Activated naive CD4-positive, alpha-beta T cell (primary cell): ENCODE results near the gene C1QTNF12.
"Not testable (repeated sequence)": the region's sequence is repeated elsewhere in the genome, so short reads cannot be mapped to it uniquely, and the experiment has no call there.

Experiments used
- DNase-seq, 4 experiments: peaks; one replicate each; lab custom pipeline; 2025; lab: John Stamatoyannopoulos, UW

The C1QTNF12 gene

DNA sequence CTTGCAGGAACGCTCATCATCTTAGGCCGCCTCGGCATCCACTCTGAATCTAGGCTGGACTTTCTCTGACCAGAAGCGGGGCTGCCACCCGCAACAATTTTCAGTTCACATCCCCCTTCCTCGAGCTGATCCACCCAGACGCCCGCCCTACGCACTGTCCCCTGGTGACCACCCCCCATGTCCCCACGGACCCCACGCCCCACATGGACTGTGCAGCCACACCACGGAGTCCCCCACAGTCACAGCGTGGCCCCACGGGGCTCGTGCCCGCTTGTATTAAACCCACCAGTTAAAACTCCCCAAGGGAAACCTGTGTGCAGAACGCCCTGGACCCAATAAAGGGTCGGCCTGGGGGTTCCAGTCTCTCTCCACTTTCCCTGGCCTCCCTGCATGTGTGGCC, 13.0 kb upstream of the C1QTNF12 start:
- no peak for DNase-seq

DNA sequence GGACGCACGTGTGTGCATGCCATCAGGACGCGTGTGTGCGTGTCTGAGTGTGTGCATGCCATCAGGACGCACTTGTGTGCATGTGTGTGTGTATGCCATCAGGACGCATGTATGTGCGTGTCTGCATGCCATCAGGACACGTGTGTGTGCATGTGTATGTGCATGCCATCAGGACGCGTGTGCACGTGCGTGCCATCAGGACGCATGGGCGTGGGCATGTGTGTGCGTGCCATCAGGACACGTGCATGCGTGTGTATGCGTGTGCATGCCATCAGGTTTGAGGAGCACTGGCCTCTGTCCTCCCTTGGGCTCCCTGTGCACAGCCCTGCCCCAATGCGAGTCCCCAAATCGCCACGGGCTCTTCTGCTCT, 12.6 kb upstream of the C1QTNF12 start:
- no peak for DNase-seq

DNA sequence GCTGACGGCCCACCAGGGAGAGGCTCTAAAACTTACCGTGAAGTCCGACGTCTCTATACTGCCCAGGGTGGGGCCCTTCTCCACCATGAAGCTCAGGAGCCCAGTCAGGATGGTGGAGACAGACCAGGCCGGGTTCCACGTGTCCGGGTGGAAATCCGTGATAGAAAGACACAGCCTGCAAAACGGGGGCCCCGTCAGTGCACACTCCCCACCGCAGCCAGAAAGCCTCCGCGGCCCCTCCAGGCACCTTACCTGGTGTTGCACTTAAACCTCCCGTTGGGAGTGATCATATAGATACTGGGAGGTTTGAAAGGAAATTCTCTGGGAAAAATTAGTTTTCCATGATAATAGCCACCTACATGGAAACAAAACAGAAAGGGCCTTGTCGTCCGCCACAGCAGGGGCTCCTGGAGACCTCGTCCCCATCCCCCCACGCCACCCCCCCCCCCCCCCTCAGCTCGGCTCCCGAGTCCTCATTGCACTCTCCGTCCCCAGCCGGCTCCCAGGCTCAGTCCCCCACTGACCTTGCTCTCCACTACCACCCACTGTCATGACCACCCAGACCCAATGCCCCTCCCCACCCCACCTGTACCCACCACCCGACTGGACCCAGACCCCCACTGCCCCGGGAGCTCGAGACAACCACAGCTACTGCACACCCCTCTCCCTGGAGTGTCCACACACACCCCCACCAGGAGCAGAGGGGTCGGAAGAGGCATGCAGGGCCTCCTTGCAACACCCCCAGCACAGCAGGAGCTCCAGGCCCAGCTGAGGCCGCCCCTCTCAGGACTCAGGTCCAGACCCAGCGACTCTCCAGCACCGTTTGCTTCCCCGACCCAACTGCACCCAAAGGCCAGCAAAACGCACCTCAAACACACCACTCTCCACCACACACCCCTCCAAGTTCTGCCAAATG, 10.7 kb upstream of the C1QTNF12 start:
- no peak for DNase-seq

DNA sequence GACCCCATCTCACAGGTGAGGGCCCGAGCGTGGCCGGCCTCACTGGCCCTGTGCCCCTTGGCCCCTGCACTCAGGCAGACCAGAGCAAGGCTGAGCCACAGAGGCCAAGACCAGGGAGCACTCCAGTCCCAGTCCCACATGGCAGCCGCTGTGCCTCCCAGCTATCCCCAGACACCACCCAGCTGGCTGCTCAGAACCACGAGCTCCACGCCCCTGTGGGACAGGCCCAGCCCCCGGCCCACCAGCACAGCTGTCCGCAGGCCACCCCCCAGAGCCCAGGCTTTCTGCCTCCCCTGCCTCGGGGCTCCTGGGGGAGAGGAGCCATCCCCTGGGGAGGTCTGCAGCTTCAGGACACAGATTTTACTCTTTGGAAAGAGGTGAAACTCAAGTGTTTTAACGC, 9.1 kb upstream of the C1QTNF12 start:
- no peak for DNase-seq

DNA sequence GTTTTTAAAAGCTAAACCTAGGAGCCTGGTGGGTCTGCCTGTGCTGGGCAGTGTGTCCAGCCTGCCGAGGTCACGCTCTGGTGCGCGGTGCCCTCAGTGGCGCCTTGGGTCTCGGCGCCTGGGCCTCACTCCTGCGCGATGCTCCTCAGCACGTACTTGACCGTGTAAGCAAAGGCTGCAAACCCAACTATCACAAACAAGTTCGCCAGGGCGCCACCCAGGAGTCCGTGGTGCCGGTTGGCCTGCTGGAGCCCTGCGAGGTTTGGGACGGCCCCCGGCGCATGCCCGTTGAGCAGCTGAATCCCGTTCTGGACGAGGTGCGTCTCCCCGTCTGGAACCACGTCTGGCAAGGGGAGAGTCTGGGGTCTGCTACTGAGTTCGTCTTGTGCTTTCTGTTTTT, 8.6 kb upstream of the C1QTNF12 start:
- no peak for DNase-seq

DNA sequence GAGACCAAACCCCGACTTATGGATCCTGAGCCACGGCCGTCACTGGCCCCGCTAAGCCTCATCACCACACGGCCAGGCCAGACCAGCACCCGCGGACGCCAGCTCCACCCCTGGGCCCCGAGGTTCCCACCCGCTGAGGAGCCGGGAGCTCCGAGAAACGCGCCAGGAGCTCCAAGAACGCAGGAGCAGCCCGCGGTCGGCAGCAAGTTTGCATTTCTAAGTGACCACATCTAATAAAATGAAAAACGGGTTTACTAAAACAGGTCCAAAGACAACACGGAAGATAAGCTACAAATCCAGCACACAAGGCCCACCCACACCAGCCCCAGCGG, 8.1 kb upstream of the C1QTNF12 start:
- DNase-seq: no peak

DNA sequence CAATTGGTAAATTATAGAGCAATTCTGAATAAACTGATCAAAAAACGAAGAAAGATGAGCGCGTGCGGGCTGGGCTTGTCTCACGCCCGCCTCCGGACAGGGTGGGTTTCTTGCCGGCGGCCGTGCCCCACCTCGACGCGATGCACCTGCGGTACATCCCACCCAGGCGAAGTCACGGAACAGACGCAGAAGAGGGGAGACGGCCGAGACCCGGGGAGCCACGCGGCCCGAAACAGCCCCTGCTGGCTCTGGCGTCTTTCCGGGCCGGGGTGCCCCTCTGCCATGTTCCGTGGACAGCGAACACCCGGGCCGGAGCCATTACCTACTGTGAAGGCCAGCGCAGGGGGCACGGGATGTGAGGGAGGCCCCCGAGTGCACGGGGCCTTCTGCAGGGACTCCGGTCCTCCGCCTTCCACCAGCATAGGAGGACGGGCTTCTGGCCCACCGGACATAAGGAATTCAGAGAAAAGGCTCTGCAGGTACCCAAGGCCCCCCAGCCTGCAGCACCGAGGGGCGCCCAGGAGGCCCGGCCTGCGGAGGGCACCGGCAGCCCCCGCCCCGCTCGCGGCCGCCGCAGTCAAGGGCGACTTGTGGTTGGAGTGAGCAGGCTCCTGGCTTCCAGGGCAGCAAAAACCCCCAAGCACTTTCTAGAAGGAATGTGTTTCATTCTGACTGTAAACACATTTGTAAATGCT, 7.6 kb upstream of the C1QTNF12 start:
- no peak for DNase-seq

DNA sequence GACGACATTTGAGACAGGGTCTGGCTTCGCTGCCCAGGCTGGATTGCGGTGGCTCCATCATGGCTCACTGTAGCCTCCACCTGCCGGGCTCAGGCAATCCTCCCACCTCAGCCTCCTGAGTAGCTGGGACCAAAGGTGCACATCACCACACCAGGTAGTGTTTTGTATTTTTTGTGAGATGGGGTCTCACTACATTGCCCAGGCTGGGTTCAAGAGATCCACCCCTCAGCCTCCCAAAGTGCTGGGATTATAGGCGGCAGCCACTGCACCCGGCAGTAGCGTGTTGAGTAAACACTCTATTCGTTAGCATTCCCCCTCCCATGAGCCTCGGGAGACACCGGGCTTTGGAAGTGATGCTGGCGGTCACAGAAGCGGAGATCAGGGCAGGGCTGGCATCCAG, 6.8 kb upstream of the C1QTNF12 start:
- DNase-seq: no peak

DNA sequence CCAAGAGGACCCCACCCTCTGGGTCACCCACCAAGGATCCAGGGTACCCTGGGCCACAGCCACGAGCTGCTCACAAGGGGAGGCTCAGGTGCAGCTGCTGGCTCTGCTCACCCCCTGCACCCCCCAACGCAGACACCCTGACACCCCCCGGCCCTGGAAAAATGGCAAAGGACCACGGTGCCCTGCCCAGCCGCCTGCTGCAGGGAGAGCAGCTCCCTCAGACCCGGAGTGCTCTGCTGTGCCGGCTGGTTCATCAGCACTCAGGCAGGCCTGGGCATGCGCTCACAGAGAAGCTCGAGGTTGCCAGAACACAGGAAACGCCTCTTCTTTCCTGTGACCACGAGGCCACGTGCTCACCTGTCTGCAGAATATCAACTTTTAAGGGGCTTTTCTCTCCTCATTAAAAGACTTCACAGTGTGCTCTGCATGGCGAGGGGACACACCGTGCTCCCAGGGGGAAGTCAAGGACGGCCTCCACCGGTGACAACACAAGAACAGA, 4.3 kb upstream of the C1QTNF12 start:
- peak in 3 of 4 experiments; percentile 26 to 66 (median 34) for DNase-seq

DNA sequence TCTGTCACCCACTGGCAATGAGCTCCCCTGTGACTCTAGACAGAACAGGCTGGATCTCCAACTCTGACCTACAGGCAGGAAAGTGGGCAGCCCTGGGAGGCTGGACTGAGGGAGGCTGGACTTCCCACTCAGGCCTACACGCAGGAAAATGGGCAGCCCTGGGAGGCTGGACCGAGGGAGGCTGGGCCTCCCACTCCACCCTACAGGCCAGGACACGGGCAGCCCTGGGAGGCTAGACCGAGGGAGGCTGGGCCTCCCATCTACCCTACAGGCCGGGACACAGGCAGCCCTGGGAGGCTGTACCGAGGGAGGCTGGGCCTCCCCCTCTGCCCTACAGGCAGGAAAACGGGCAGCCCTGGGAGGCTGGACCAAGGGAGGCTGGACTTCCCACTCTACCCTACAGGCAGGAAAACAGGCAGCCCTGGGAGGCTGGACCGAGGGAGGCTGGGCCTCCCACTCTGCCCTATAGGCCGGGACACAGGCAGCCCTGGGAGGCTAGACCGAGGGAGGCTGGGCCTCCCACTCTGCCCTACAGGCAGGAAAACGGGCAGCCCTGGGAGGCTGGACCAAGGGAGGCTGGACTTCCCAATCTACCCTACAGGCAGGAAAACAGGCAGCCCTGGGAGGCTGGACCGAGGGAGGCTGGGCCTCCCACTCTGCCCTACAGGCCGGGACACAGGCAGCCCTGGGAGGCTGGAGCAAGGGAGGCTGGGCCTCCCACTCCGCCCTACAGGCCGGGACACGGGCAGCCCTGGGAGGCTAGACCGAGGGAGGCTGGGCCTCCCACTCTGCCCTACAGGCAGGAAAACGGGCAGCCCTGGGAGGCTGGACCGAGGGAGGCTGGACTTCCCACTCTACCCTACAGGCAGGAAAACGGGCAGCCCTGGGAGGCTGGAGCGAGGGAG, 1.7 kb upstream of the C1QTNF12 start:
- not testable (repeated sequence) for DNase-seq

DNA sequence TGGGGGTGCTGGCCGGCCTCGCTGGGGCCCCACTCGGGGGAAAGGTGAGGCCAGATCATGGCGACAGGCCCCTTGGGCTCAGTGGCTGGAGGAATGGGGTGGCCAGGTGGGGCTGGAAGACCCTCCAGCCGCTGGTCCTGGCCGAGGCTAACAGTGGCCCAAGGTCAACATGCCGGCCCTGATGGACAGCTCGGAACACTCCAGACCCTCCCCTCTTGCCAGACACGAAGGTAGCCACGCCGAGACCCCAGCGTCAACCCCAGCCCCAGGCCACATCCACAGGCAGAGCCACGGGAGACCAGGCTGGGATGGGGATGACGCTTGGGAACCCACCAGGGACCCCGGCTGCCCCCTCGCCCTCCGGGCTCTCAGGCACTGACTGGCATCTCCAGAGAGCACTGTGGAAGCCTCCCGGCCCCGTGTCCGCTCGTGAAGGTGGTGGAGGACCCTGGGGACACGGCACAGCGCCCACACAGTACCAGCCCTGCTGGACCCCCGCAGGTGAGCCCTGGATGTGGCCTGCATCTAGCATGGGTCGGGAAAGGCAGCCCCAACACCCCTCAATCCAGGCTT, 905 bp upstream of the C1QTNF12 start:
- DNase-seq: no peak

DNA sequence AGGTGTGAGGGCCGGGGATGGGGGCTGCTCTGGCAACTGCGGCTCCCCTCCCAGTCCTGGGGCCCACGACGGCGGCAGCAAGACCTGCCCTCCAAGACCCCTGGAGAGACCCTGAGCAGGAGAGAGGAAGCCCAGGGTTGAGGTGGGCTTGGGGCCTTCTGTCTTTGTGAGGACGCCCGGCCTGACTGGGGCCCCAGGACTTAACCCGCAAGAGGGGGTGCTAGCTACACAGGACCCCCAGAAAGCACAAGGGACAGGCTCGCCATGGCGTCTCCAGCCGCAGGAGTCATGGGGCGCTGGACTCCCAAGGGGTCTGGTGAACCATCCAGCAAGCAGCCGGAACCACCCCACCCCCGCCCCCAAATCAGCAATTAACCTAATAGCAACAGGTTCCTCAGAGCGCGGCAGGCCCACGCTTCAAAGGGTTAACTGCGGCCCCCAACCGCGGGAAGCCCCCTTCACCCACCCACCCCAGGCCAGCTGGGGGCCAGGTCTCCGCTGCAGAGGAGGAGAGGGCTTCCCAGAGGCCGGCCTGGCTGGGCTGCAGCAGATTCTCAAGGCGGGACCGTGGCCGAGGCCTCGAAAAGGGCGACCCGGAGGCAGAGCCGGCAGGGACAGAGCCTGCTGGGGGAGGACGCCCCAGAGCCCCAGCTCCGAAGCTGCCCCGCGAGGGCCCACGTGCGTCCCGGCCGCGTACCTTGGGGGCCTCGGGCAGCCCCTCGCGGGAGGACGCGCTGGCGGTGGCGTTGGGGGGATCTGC, 525 bp downstream of the C1QTNF12 start:
- no peak for DNase-seq

DNA sequence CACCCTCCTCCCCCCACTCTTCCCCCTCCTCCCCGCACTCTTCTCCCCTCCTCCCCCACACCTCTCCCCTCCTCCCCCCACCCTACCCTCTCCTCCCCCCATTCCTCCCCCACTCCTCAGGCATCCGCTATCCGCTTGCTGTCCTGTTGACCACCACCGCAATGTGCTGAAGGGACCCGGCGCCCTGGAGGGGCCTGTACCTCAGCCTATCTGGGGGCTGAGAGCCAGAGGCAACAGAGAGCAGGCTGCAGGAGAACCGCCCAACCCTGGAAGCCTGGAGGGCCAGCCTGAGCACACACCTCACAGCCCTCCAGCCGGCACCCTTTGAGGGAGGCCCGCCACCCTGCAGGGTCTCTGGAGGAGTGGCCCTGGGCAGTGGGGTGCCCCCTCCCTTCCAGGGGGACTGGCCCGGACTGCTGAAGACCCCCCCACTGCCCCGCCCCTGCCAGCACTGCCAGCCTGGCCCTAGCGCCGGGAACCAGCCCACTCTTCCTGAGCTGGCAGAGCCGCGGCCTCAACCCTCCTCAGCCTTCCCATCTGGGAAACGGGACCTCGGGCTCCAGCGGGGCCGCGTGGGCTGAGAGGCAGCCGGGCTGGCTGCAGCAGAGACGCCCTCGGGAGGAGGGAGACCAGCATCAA, 1.2 kb downstream of the C1QTNF12 start:
- DNase-seq: no peak

DNA sequence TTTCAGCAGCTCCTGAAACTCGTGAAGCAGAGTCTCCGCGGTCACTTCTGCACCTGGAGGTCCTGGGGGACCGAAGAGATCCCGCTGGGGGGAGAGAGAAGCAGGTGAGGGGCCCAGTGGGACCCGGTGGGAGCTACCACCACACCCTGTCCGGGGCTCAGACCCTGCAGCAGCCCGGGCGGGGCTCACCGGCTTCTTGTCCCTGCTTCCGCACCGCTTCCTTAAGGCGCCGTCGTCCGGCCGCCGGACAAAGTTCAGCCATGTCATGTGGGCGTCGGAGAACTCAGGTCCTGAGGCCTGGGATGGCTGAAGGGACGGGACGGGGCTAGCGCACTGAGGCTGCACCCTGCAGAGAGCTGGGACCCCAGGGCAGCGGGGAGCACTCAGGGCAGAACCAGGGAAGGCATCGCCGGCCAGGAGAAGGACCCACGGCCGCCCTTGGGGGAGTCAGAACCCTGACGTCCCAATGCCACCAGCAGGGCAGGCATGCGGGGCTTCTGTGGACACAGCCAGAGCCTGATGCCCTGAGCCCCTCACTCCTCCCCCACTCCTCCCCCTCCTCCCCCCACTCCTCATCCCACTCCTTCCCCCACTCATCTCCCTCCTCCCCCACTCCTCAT, 2.2 kb downstream of the C1QTNF12 start:
- DNase-seq: no peak

DNA sequence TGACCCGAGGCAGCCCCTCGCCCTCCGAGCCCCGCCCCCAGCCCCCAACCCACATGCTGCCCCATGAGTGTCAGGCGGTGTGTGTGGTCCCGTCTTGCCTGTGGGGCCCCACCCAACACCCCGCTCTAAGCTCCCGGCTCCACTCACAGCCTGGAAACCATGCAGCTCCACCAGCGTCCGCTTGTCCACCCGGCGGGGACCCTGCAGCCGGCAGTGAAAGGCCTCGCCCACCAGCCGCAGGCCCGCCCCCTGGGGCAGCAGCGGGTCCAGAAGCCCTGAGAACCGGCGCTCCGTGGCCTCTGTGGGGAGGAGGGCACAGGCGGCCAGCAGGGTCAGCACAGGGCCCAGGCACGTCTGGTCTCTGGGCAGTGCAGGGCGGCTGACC, 2.7 kb downstream of the C1QTNF12 start:
- no peak for DNase-seq

DNA sequence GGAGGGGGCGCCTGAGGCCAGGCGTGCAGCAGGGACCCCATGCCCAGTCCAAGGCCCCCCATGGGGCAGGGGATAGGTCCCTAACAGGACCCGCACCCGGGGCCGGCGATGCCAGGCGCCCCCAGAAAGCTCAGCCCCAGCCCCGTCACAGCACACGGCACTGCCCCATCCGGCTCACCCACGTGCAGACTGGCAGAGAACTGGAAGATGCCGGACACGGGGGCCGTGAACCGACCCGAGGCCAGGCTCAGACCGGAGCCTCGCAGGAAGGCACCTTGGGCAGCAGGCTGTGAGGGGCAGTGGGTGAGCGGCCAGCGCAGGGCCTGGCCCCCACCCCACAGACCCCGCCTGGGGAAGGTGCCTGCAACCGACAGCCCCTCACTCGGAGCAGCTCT, 3.3 kb downstream of the C1QTNF12 start:
- DNase-seq: no peak

DNA sequence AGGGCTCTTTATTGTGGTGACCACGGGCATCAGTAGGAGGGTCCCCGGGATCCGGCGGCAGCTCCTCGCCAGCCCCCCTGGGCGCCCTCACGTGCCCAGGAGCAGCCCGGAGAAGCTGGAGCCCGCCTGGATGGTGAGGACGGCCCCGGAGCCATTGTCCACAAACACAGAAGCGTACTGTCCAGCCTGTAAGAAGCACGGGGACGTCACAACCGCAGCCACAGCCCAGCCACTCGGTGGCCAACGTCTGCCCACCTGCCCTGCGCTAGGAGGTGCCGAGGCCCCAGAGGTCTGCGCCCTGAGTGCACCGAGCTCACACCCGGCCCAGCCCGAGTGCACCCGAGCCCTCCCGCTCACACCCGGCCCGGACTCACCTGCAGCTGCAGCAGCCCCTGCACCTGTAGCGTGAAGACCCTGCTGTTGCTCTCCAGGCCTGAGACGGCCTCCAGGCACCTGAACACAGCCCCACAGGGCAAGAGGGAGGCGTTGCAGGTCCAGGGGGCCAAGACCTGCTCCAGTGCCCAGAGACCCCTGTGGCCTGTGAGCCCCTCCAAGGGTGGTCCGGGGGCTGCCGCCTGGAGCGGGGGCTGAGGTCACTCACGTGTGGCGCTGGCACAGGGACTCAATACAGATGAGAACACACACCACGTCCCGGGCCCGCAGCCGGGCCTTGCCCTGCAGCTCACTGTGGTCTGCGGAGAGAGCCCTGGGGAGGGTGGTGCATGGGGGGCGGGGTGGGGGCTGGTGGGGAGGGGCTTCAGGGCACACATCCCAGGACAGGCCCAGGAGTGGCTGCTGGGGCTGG, 3.9 kb downstream of the C1QTNF12 start:
- no peak for DNase-seq

DNA sequence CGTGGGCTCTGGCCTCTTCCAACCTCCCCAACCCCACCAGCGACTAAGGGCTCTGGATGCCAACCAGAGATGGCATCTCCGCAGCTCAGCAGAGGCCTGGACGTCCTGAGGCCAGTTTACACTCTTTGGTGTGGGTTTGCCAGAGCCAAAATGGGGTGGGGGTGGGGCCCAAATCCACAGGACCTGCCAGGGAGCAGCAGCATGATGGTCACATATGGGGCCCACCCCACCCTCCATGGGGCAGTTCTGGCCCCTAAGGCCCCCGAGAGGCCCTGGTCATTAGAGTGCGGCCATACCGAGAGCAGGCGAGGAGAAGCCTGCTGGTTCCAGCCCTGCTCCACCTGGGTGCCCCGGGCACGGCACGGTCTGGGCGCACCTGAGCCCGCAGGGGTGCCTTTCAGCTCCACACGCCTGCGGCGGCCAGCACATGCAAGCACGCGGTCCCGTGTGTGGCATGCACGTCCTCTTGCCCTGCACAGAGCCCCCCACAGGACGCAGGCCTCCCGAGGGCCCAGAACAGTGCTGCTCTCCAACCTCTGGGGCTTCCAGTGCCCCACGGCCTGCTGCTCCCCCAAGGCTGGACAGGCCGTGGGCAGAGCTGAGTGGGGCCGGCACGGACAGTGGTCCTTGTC, 4.8 kb downstream of the C1QTNF12 start:
- DNase-seq: no peak
